DND-41 (cell line): Measurements from ENCODE around the gene MGAT5B.

ENCODE experiments used
- CTCF ChIP-seq: IDR thresholded peaks from 2 replicates; pipeline ENCODE4 v1.5.1; 2012; ENCODE audit warnings: borderline replicate concordance, low read length, moderate library complexity, mild to moderate bottlenecking; ENCODE audit not compliant: poor library complexity, severe bottlenecking; ENCODE audit errors: extremely low read depth
- EZH2 ChIP-seq: IDR thresholded peaks from 3 replicates; pipeline ENCODE4 v1.6.1; 2012; ENCODE audit warnings: borderline replicate concordance, low read depth, mild to moderate bottlenecking, moderate library complexity, low read length, inconsistent platforms; ENCODE audit not compliant: severe bottlenecking

- TF ChIP-seq EZH2: no peak
- TF ChIP-seq CTCF: no peak
Observed at GRCh38 chr17:76841776-76842405, 26.3 kb upstream of the MGAT5B start.
